H1 (cell line): ENCODE results near the gene SYCE3. TPM values are rescaled to one million over a fixed set of nuclear protein-coding genes. Genes with fewer than 3 reads are reported as not detected.

ENCODE experiments used
- CTCF ChIA-PET: fragments of 300-600 bp; sonication (Branson Sonifier 250); formaldehyde crosslinking; loops from one replicate; lab custom pipeline; 2021; ENCODE audit not compliant: partially characterized antibody; lab: Charles Lee
- POLR2A ChIA-PET: fragments of 300-600 bp; sonication (Branson Sonifier 250); formaldehyde crosslinking; loops from one replicate; lab custom pipeline; 2021; ENCODE audit warnings: inconsistent platforms; ENCODE audit not compliant: partially characterized antibody; lab: Charles Lee
- DNase-seq, 2 experiments: peaks; one replicate each; pipeline versions ENCODE4 v3.0.0 to v3.0.0-alpha.2; 2010 to 2022; ENCODE audit warnings: low spot score in 2 of 2, low read depth in 1 of 2, mixed read lengths in 1 of 2
- FAIRE-seq: peaks from 2 replicates; lab custom pipeline; 2011; peaks lifted over from hg19 to GRCh38; lab: Jason Lieb, UNC
- H2AFZ ChIP-seq: 2 replicates; pipeline ENCODE4 v1.8.1; 2012; ENCODE audit warnings: low read length, inconsistent platforms
- H2AK5ac ChIP-seq: 2 replicates; pipeline ENCODE4 v1.6.1; 2013; ENCODE audit warnings: low read depth, low read length
- H2BK120ac ChIP-seq: replicated peaks from 2 replicates; pipeline ENCODE3; 2013; ENCODE audit warnings: low read depth, low read length, inconsistent platforms
- H2BK12ac ChIP-seq: 2 replicates; pipeline ENCODE4 v1.6.1; 2013; ENCODE audit warnings: low read depth, low read length
- H2BK15ac ChIP-seq: 2 replicates; pipeline ENCODE4 v1.6.1; 2013; ENCODE audit warnings: low read length
- H2BK20ac ChIP-seq: 2 replicates; pipeline ENCODE4 v1.6.1; 2013; ENCODE audit warnings: low read length
- H2BK5ac ChIP-seq: 2 replicates; pipeline ENCODE4 v1.6.1; 2013; ENCODE audit warnings: low read depth, low read length
- H3K14ac ChIP-seq: 2 replicates; pipeline ENCODE4 v1.6.1; 2013; ENCODE audit warnings: inconsistent platforms; ENCODE audit not compliant: insufficient read length
- H3K18ac ChIP-seq: 2 replicates; pipeline ENCODE4 v1.6.1; 2013; ENCODE audit warnings: low read length; ENCODE audit errors: extremely low read depth
- H3K23ac ChIP-seq: 2 replicates; pipeline ENCODE4 v1.6.1; 2013; ENCODE audit warnings: inconsistent platforms; ENCODE audit not compliant: insufficient read length
- H3K23me2 ChIP-seq: 2 replicates; pipeline ENCODE4 v1.6.1; 2013; ENCODE audit warnings: low read depth, low read length
- H3K27ac ChIP-seq: 2 replicates; pipeline ENCODE4 v1.6.1; 2011; ENCODE audit warnings: low read depth, low read length, inconsistent platforms
- H3K27me3 ChIP-seq, 4 experiments: replicated peaks in 1 of 4; 1 replicate in 1 of 4; 2 replicates in 3 of 4; pipeline versions ENCODE4 v1.6.1 to v1.8.1; 2011 to 2013; ENCODE audit warnings: low read length in 3 of 4, mild to moderate bottlenecking in 3 of 4, inconsistent platforms in 2 of 4, mixed read lengths in 2 of 4, moderate library complexity in 1 of 4; ENCODE audit not compliant: control insufficient read depth in 3 of 4, insufficient read depth in 3 of 4; ENCODE audit errors: extremely low read depth in 1 of 4
- H3K36me3 ChIP-seq, 4 experiments: 2 replicates each; pipeline versions ENCODE4 v1.6.1 to v1.8.1; 2011 to 2013; ENCODE audit warnings: mild to moderate bottlenecking in 4 of 4, low read length in 3 of 4, moderate library complexity in 2 of 4, control low read depth in 1 of 4, inconsistent platforms in 1 of 4; ENCODE audit not compliant: insufficient read depth in 4 of 4, control insufficient read depth in 2 of 4
- H3K4ac ChIP-seq: replicated peaks from 2 replicates; pipeline ENCODE3; 2013; ENCODE audit warnings: low read length, low read depth, mixed read lengths, inconsistent platforms; ENCODE audit not compliant: insufficient read length
- H3K4me1 ChIP-seq, 4 experiments: replicated peaks in 1 of 4; 1 replicate in 1 of 4; 2 replicates in 3 of 4; pipeline versions ENCODE4 v1.6.1 to v1.8.1; 2011 to 2013; ENCODE audit warnings: low read length in 3 of 4, inconsistent platforms in 2 of 4, mixed read lengths in 1 of 4; ENCODE audit not compliant: insufficient read depth in 4 of 4, control insufficient read depth in 3 of 4
- H3K4me2 ChIP-seq, 2 experiments: 2 replicates each; pipeline versions ENCODE4 v1.6.1 to v1.8.1; 2011 to 2013; ENCODE audit warnings: low read depth in 2 of 2, low read length in 2 of 2, control low read depth in 1 of 2, inconsistent platforms in 1 of 2, mild to moderate bottlenecking in 1 of 2; ENCODE audit not compliant: insufficient read depth in 1 of 2
- H3K4me3 ChIP-seq, 4 experiments: fragments of 200-600, 300-600 bp in 1 of 4; sonication (generic), shearing (Covaris generic), sonication (Bioruptor Twin) in 1 of 4; 2 replicates each; pipeline versions ENCODE4 v1.5.1 to v1.8.1; 2011 to 2016; ENCODE audit warnings: low read length in 4 of 4, low read depth in 3 of 4, control low read depth in 2 of 4, inconsistent platforms in 2 of 4, mild to moderate bottlenecking in 2 of 4, mixed read lengths in 1 of 4, moderate library complexity in 1 of 4; ENCODE audit not compliant: insufficient read depth in 2 of 4; ENCODE audit errors: extremely low read depth in 1 of 4
- H3K56ac ChIP-seq: replicated peaks from 2 replicates; pipeline ENCODE3; 2013; ENCODE audit warnings: low read depth, mild to moderate bottlenecking, mixed read lengths, low read length, inconsistent platforms; ENCODE audit not compliant: insufficient read length
- H3K79me1 ChIP-seq: 2 replicates; pipeline ENCODE4 v1.6.1; 2013; ENCODE audit warnings: low read depth, low read length, control low read depth
- H3K79me2 ChIP-seq, 2 experiments: 2 replicates each; pipeline versions ENCODE4 v1.6.1 to v1.8.1; 2012 to 2013; ENCODE audit warnings: low read length in 2 of 2, mild to moderate bottlenecking in 2 of 2, inconsistent platforms in 1 of 2; ENCODE audit not compliant: insufficient read depth in 2 of 2, control insufficient read depth in 1 of 2
- H3K9ac ChIP-seq, 4 experiments: replicated peaks in 1 of 4; 1 replicate in 1 of 4; 2 replicates in 3 of 4; pipeline versions ENCODE4 v1.6.1 to v1.8.1; 2011 to 2013; ENCODE audit warnings: low read depth in 3 of 4, low read length in 3 of 4, control low read depth in 2 of 4, mild to moderate bottlenecking in 2 of 4, moderate library complexity in 2 of 4, inconsistent platforms in 1 of 4; ENCODE audit errors: extremely low read depth in 1 of 4
- H3K9me3 ChIP-seq, 2 experiments: 2 replicates each; pipeline versions ENCODE4 v1.6.1 to v1.8.1; 2012 to 2013; ENCODE audit warnings: mild to moderate bottlenecking in 2 of 2, moderate library complexity in 2 of 2, control low read depth in 1 of 2, inconsistent platforms in 1 of 2, low read depth in 1 of 2, low read length in 1 of 2, mixed read lengths in 1 of 2; ENCODE audit not compliant: insufficient read depth in 2 of 2
- H4K20me1 ChIP-seq, 2 experiments: replicated peaks in 1 of 2; 2 replicates each; pipeline versions ENCODE3 to v1.8.1; 2011 to 2013; ENCODE audit warnings: inconsistent platforms in 2 of 2, low read length in 2 of 2, mild to moderate bottlenecking in 1 of 2; ENCODE audit not compliant: insufficient read depth in 2 of 2, control insufficient read depth in 1 of 2
- H4K5ac ChIP-seq: 2 replicates; pipeline ENCODE4 v1.6.1; 2013; ENCODE audit warnings: low read length, low read depth, mixed read lengths, inconsistent platforms; ENCODE audit not compliant: insufficient read length
- H4K8ac ChIP-seq: 2 replicates; pipeline ENCODE4 v1.8.0; 2013; ENCODE audit warnings: mild to moderate bottlenecking, moderate library complexity, low read length, inconsistent platforms; ENCODE audit not compliant: insufficient read depth; ENCODE audit errors: extremely low read depth
- H4K91ac ChIP-seq: replicated peaks from 2 replicates; pipeline ENCODE3; 2013; ENCODE audit warnings: low read length, mixed read lengths, inconsistent platforms; ENCODE audit not compliant: insufficient read length
- CHD2 ChIP-seq: IDR thresholded peaks from 2 replicates; pipeline ENCODE4 v1.6.1; 2012; ENCODE audit warnings: low read length, improper control_type of control experiment
- FOSL1 ChIP-seq: IDR thresholded peaks from 2 replicates; pipeline ENCODE4 v1.6.1; 2011; ENCODE audit warnings: mild to moderate bottlenecking, low read depth, low read length, moderate library complexity; ENCODE audit not compliant: insufficient read depth
- PHF8 ChIP-seq: fragments of 200-600 bp; sonication (generic); conservative IDR thresholded peaks from 2 replicates; pipeline ENCODE4 v1.7.1; 2012; ENCODE audit warnings: low read depth, mild to moderate bottlenecking, inconsistent platforms, low read length, moderate library complexity
- RXRA ChIP-seq: IDR thresholded peaks from 2 replicates; pipeline ENCODE4 v1.6.1; 2011; ENCODE audit warnings: low read depth, mild to moderate bottlenecking, low read length, moderate library complexity; ENCODE audit not compliant: insufficient read depth
- SP2 ChIP-seq: IDR thresholded peaks from 2 replicates; pipeline ENCODE4 v1.6.1; 2012; ENCODE audit warnings: mild to moderate bottlenecking, low read length, inconsistent platforms
- TAF1 ChIP-seq: IDR thresholded peaks from 2 replicates; pipeline ENCODE4 v1.6.1; 2011; ENCODE audit warnings: mild to moderate bottlenecking, low read depth, low read length
- WGBS, 2 experiments: shearing (Covaris generic) in 1 of 2; methylation state at CpG; one replicate each; pipeline versions ENCODE4 v1.1.6 to v1.1.7; 2013 to 2015; ENCODE audit warnings: low lambda C conversion rate in 2 of 2, mixed read lengths in 2 of 2, inconsistent platforms in 1 of 2, low coverage in 1 of 2, missing lambda C conversion rate in 1 of 2; ENCODE audit not compliant: insufficient replicate concordance in 2 of 2, insufficient coverage in 1 of 2, insufficient read length in 1 of 2; ENCODE audit errors: extremely low coverage in 1 of 2, missing lambda C conversion rate in 1 of 2; 5-methylcytosine and 5-hydroxymethylcytosine counted together
- polyA plus RNA-seq, 7 experiments: library from polyadenylated mRNA; depleted of rRNA in 3 of 7; stranded (reverse) in 5 of 7; unstranded in 2 of 7; fragments of >200 nt in 5 of 7; fragments of 200-250 nt in 2 of 7; gene quantifications; 1 replicate in 5 of 7; 2 replicates in 1 of 7; 4 replicates in 1 of 7; pipeline versions ENCODE4 v1.2.1 to v1.2.3, GENCODE V29; 2011 to 2013; ENCODE audit warnings: missing spikeins in 2 of 7, mixed read lengths in 2 of 7
- total RNA-seq: library from RNA; stranded (reverse); fragmentation: NEBNext Ultra II Directional; extraction: Animal tissue kit (Norgen Biotek cat#: 25700); gene quantifications from 2 replicates; pipeline ENCODE4 v1.2.1, GENCODE V29; 2021
- TF ChIP-seq, protein P1 (sequence below), 3 experiments: IDR thresholded peaks; 1 replicate in 2 of 3; 2 replicates in 1 of 3; pipeline versions ENCODE4 v1.5.1 to v1.6.1; 2011; ENCODE audit warnings: low read length in 3 of 3, mild to moderate bottlenecking in 3 of 3, inconsistent platforms in 2 of 3, low read depth in 1 of 3, moderate library complexity in 1 of 3; ENCODE audit not compliant: insufficient read depth in 1 of 3; ENCODE audit errors: control extremely low read depth in 1 of 3
- TF ChIP-seq, protein P2 (sequence below): IDR thresholded peaks from 2 replicates; pipeline ENCODE4 v1.6.1; 2012; ENCODE audit warnings: inconsistent platforms
- TF ChIP-seq, protein P3 (sequence below): IDR thresholded peaks from 2 replicates; pipeline ENCODE4 v1.6.1; 2012; ENCODE audit warnings: inconsistent platforms

SYCE3 gene
- total and polyA plus RNA-seq, 2 of the 8 experiments (the other 6 are each of a cell fraction or from before 2014, with no cell fraction given): 1.9 TPM; not detected in 1

DNA sequence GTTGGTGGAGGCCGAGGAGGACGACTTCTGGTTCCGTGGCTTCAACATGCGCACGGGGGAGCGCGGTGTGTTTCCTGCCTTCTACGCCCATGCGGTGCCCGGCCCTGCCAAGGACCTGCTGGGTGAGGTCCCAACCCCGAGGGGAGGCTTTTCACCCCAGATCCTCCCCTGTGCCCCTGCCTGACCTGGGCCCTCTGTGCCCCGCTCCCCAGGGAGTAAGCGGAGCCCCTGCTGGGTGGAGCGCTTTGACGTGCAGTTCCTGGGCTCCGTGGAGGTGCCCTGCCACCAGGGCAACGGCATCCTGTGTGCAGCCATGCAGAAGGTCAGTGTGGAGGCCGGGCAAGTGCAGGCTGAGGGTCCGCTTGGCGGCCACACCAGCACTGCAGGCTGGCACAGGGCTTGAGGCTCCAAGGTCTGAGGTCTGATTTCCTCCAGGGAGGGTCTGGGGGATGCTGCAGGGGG, 42.9 kb upstream of the SYCE3 start:
- Histone ChIP-seq H3K14ac (no peak overlapping the region), H3K4me1 (peaks cover 0 to 16% (median 2%) of the 10 kb centered on the region in 4 experiments; a peak in 4 of 7 replicates), H3K79me1 (no peaks in the 10 kb centered on the region), H2AK5ac (no peak overlapping the region), H4K8ac (no peak overlapping the region), H3K9me3 (no peaks in the 10 kb centered on the region), H4K91ac (no peak overlapping the region), H3K27ac (no peak overlapping the region), H3K56ac (no peak overlapping the region), H3K4ac (no peak overlapping the region), H2BK5ac (no peak overlapping the region), H3K4me2 (no peak overlapping the region), H2AFZ (no peak overlapping the region), H2BK20ac (no peak overlapping the region), H3K18ac (no peak overlapping the region)
- CTCF ChIA-PET: interaction anchor here (0.8 to 5.4 kb wide), 13 partner anchors 12 to 133 kb away, joined by 3 to 39 read pairs (median 3); partner anchors contain the start of gene CPT1B
- TF ChIP-seq, protein P1, sequence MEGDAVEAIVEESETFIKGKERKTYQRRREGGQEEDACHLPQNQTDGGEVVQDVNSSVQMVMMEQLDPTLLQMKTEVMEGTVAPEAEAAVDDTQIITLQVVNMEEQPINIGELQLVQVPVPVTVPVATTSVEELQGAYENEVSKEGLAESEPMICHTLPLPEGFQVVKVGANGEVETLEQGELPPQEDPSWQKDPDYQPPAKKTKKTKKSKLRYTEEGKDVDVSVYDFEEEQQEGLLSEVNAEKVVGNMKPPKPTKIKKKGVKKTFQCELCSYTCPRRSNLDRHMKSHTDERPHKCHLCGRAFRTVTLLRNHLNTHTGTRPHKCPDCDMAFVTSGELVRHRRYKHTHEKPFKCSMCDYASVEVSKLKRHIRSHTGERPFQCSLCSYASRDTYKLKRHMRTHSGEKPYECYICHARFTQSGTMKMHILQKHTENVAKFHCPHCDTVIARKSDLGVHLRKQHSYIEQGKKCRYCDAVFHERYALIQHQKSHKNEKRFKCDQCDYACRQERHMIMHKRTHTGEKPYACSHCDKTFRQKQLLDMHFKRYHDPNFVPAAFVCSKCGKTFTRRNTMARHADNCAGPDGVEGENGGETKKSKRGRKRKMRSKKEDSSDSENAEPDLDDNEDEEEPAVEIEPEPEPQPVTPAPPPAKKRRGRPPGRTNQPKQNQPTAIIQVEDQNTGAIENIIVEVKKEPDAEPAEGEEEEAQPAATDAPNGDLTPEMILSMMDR (IDR thresholded peaks at IDR 0.05; ENCODE audit: control extremely low read depth in 1 of 3, insufficient read depth in 1 of 3, low read depth in 1 of 3, low read length in 3 of 3): no peak
- TF ChIP-seq CHD2: no peak
- TF ChIP-seq, protein P2, sequence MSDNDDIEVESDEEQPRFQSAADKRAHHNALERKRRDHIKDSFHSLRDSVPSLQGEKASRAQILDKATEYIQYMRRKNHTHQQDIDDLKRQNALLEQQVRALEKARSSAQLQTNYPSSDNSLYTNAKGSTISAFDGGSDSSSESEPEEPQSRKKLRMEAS: no peak
- TF ChIP-seq RXRA: no peak
- no peak for TF ChIP-seq TAF1
- no peak for TF ChIP-seq PHF8
- TF ChIP-seq SP2: no peak
- TF ChIP-seq, protein P3, sequence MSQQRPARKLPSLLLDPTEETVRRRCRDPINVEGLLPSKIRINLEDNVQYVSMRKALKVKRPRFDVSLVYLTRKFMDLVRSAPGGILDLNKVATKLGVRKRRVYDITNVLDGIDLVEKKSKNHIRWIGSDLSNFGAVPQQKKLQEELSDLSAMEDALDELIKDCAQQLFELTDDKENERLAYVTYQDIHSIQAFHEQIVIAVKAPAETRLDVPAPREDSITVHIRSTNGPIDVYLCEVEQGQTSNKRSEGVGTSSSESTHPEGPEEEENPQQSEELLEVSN: no peak
- no peak for TF ChIP-seq FOSL1
- TF ChIP-seq, all 59 proteins: peak for 0
- no peaks in the 10 kb centered on the region for H3K79me2 ChIP-seq
- no peak overlapping the region for H2BK12ac ChIP-seq
- H4K5ac ChIP-seq: no peak overlapping the region
- peaks cover 45 to 60% (median 53%) of the 10 kb centered on the region in 4 experiments; a peak in 6 of 7 replicates for H3K27me3 ChIP-seq
- FAIRE-seq (no peak), DNase-seq (no peak)
- no peak overlapping the region for H3K9ac ChIP-seq
- H3K23me2 ChIP-seq: peaks cover 2% of the 10 kb centered on the region; the same call in 1 of the 2 replicates
- POLR2A ChIA-PET: interaction anchor here (0.8 kb wide), 1 partner anchor 21 kb away, joined by 3 read pairs; no protein-coding TSS in a partner anchor
- H3K4me3 ChIP-seq: no peak overlapping the region
- no peak overlapping the region for H2BK15ac ChIP-seq
- H4K20me1 ChIP-seq: peaks cover 8 to 12% of the 10 kb centered on the region in 2 experiments
- 95% methylated on average over 13 of the region's 20 CpGs; no CpG with 5 or more reads in 1 of the 2 experiments for WGBS, 2 experiments
- H2BK120ac ChIP-seq: no peak overlapping the region
- H3K23ac ChIP-seq: no peak overlapping the region
- peaks cover 0 to 3% (median 0%) of the 10 kb centered on the region in 4 experiments; a peak in 1 of 8 replicates for H3K36me3 ChIP-seq
